MM.1S (cell line): ENCODE results near the gene APPL2.

Experiments
- DNase-seq: peaks from one replicate; pipeline ENCODE4 v3.0.0-alpha.2; 2015
- H2AFZ ChIP-seq: fragments of 300-600 bp; sonication (generic); 2 replicates; pipeline ENCODE4 v1.6.0; 2016; ENCODE audit warnings: antibody characterized with exemption, low read length
- H3F3A ChIP-seq: fragments of 300-600 bp; sonication (generic); 2 replicates; pipeline ENCODE4 v1.6.1; 2016; ENCODE audit warnings: mild to moderate bottlenecking, antibody characterized with exemption, low read length, moderate library complexity, mixed read lengths; ENCODE audit not compliant: insufficient read depth
- H3K27ac ChIP-seq: fragments of 300-600 bp; sonication (generic); 2 replicates; pipeline ENCODE4 v1.5.1; 2016; ENCODE audit warnings: mild to moderate bottlenecking, low read length
- H3K27me3 ChIP-seq: fragments of 300-600 bp; sonication (generic); replicated peaks from 2 replicates; pipeline ENCODE4 v1.6.0; 2016; ENCODE audit warnings: low read length; ENCODE audit not compliant: insufficient read depth
- H3K36me3 ChIP-seq: fragments of 300-600 bp; sonication (generic); replicated peaks from 2 replicates; pipeline ENCODE4 v1.6.1; 2016; ENCODE audit warnings: mild to moderate bottlenecking, low read length, mixed read lengths; ENCODE audit not compliant: insufficient read depth
- H3K4me1 ChIP-seq: fragments of 300-600 bp; sonication (generic); 2 replicates; pipeline ENCODE4 v1.6.1; 2016; ENCODE audit warnings: low read length, mixed read lengths
- H3K4me2 ChIP-seq: fragments of 300-600 bp; sonication (generic); 2 replicates; pipeline ENCODE4 v1.6.0; 2016; ENCODE audit warnings: low read depth, low read length
- H3K4me3 ChIP-seq: fragments of 300-600 bp; sonication (generic); 2 replicates; pipeline ENCODE4 v1.5.1; 2016; ENCODE audit warnings: low read length, mixed read lengths
- H3K79me2 ChIP-seq: fragments of 300-600 bp; sonication (generic); 2 replicates; pipeline ENCODE4 v1.6.1; 2016; ENCODE audit warnings: mixed run types, low read length, mixed read lengths
- H3K9ac ChIP-seq: fragments of 300-600 bp; sonication (generic); 2 replicates; pipeline ENCODE4 v1.6.1; 2016; ENCODE audit warnings: low read length, mixed read lengths
- H3K9me2 ChIP-seq: fragments of 300-600 bp; sonication (generic); replicated peaks from 2 replicates; pipeline ENCODE4 v1.6.1; 2016; ENCODE audit warnings: mild to moderate bottlenecking, low read length, mixed read lengths; ENCODE audit not compliant: insufficient read depth
- H3K9me3 ChIP-seq: fragments of 300-600 bp; sonication (generic); replicated peaks from 2 replicates; pipeline ENCODE4 v1.6.1; 2016; ENCODE audit warnings: mild to moderate bottlenecking, low read length, mixed read lengths; ENCODE audit not compliant: insufficient read depth
- H4K20me1 ChIP-seq: fragments of 300-600 bp; sonication (generic); 2 replicates; pipeline ENCODE4 v1.6.1; 2016; ENCODE audit warnings: mild to moderate bottlenecking, low read length, moderate library complexity, mixed read lengths; ENCODE audit not compliant: insufficient read depth
- EZH2 ChIP-seq: fragments of 300-600 bp; sonication (generic); optimal IDR thresholded peaks from 2 replicates; pipeline ENCODE3; 2017; ENCODE audit warnings: low read depth, mild to moderate bottlenecking, antibody characterized with exemption, low read length, mixed read lengths
- EZH2phosphoT487 ChIP-seq: fragments of 300-600 bp; sonication (generic); IDR thresholded peaks from 2 replicates; pipeline ENCODE4 v1.6.1; 2018; ENCODE audit warnings: antibody characterized with exemption, low read length
- TF ChIP-seq, protein P1 (sequence below): fragments of 300-600 bp; sonication (generic); IDR thresholded peaks from 2 replicates; pipeline ENCODE4 v1.5.1; 2016; ENCODE audit warnings: antibody characterized with exemption, low read length, mixed read lengths

APPL2 gene, protein sequence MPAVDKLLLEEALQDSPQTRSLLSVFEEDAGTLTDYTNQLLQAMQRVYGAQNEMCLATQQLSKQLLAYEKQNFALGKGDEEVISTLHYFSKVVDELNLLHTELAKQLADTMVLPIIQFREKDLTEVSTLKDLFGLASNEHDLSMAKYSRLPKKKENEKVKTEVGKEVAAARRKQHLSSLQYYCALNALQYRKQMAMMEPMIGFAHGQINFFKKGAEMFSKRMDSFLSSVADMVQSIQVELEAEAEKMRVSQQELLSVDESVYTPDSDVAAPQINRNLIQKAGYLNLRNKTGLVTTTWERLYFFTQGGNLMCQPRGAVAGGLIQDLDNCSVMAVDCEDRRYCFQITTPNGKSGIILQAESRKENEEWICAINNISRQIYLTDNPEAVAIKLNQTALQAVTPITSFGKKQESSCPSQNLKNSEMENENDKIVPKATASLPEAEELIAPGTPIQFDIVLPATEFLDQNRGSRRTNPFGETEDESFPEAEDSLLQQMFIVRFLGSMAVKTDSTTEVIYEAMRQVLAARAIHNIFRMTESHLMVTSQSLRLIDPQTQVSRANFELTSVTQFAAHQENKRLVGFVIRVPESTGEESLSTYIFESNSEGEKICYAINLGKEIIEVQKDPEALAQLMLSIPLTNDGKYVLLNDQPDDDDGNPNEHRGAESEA

DNA sequence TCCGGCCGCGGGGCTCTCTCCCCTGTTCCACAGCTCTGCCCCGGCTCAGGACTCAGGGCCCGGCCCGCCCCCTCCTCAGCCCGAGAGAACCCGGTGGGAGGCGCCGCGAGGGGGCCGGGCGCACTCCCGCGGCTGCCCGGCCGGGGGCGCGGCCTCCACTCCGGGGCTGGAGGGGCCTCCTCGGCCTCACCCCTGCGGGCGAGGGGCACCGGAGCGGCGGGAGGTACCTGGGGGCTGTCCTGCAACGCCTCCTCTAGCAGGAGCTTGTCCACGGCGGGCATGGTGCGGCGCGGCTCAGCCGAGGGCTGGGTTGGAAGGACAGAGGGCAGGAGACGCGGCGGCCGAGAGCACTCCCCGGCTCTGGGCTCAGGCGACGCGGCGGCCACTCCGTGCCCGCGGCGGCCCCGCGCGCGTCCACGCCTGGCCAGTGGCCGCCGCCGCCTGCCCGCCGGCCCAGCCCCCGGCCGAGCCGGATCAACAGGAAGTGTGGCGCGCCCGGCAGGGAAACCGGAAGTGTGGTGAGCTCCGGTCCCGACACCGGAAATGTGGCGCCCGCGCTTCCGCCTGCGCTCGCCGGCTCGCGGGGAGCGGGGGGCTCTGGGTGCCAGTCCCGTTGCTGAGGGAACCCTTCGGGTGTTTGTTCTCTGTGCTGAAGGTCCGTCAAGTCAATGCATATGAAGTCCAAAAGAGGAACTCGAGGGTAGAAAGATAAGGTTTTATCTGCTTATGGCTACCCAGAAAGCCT lies at the start of gene APPL2:
TSS of gene APPL2 (minus strand) at position 443 of the 745 bp plus-strand sequence. CDS start at position 281, 162 bp downstream.
- H4K20me1 ChIP-seq = no peaks in the 10 kb centered on the region
- H3K27ac ChIP-seq = peak within 1 kb of the TSS; percentile 43; the same call in 1 of the 2 replicates
- H3K9ac ChIP-seq = peak within 1 kb of the TSS; percentile 74
- peak within 1 kb of the TSS; percentile 91 for H2AFZ ChIP-seq
- peak; percentile 88 for DNase-seq
- peaks cover 4% of the 10 kb centered on the region; the same call in 1 of the 2 replicates for H3F3A ChIP-seq
- TF ChIP-seq EZH2phosphoT487 = no peak
- TF ChIP-seq, protein P1, sequence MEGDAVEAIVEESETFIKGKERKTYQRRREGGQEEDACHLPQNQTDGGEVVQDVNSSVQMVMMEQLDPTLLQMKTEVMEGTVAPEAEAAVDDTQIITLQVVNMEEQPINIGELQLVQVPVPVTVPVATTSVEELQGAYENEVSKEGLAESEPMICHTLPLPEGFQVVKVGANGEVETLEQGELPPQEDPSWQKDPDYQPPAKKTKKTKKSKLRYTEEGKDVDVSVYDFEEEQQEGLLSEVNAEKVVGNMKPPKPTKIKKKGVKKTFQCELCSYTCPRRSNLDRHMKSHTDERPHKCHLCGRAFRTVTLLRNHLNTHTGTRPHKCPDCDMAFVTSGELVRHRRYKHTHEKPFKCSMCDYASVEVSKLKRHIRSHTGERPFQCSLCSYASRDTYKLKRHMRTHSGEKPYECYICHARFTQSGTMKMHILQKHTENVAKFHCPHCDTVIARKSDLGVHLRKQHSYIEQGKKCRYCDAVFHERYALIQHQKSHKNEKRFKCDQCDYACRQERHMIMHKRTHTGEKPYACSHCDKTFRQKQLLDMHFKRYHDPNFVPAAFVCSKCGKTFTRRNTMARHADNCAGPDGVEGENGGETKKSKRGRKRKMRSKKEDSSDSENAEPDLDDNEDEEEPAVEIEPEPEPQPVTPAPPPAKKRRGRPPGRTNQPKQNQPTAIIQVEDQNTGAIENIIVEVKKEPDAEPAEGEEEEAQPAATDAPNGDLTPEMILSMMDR = peak; percentile 31; the same call in 1 of the 2 replicates
- H3K4me2 ChIP-seq = peak within 1 kb of the TSS; percentile 95
- peaks cover 20% of the 10 kb centered on the region for H3K4me1 ChIP-seq
- H3K9me2 ChIP-seq = no peaks in the 10 kb centered on the region
- peak within 1 kb of the TSS; percentile 78 for H3K4me3 ChIP-seq
- no peaks in the 10 kb centered on the region for H3K27me3 ChIP-seq
- H3K79me2 ChIP-seq = peaks cover 49% of the 10 kb centered on the region
- H3K9me3 ChIP-seq = no peaks in the 10 kb centered on the region
- H3K36me3 ChIP-seq = no peaks in the 10 kb centered on the region

DNA sequence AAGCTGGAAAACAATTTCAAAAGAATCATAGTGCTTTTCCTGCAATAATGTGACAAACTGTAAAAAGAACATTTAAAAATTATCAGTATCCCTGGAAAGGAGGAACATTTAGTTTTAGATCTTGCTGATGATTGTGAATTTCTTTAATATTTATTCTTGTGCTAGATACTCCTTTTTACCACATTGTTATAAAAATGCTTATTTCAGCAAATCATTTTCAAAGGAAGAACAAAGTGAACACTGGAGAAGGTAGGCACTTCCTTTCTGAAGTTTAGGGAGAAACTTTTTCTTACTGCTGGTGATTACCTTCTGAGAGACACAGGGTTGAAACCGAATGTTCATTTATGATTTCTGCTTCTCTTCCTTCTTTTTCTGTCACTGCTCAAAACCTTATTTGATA lies 49.4 kb upstream of the APPL2 start:
- H3K9me3 ChIP-seq = no peaks in the 10 kb centered on the region
- DNase-seq = no peak
- no peaks in the 10 kb centered on the region for H3K9me2 ChIP-seq
- no peaks in the 10 kb centered on the region for H4K20me1 ChIP-seq
- no peak overlapping the region for H3K27ac ChIP-seq
- H3K4me1 ChIP-seq = no peaks in the 10 kb centered on the region
- H3K4me3 ChIP-seq = no peak overlapping the region
- no peak overlapping the region for H3K9ac ChIP-seq
- TF ChIP-seq EZH2phosphoT487 (no peak), EZH2 (no peak)
- TF ChIP-seq, protein P1 = no peak
- H3K27me3 ChIP-seq = no peaks in the 10 kb centered on the region
- no peaks in the 10 kb centered on the region for H3F3A ChIP-seq
- no peak overlapping the region for H2AFZ ChIP-seq
- no peaks in the 10 kb centered on the region for H3K36me3 ChIP-seq
- H3K4me2 ChIP-seq = no peak overlapping the region
- no peaks in the 10 kb centered on the region for H3K79me2 ChIP-seq

DNA sequence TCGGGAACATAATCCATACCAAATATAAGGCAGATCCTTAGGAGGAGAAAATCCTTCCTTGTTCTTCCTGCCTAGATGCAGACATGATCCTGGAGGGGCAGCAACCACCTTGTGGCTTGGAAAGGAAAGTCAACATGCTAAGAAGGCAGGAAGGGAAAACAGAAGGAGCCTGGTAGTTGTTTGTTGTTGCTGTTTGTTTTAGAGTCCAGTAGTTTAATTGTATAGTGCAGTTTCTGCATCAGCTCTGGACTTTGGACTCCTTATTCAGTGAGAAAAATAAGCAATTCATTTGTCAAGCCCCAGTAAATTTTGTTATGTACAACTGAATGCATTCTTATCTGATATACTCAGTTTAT lies 45.7 kb upstream of the APPL2 start:
- Histone ChIP-seq H4K20me1 (no peaks in the 10 kb centered on the region), H3K36me3 (no peaks in the 10 kb centered on the region), H3K27me3 (no peaks in the 10 kb centered on the region), H3K4me1 (no peaks in the 10 kb centered on the region), H3K9me2 (no peaks in the 10 kb centered on the region), H3K9ac (no peak overlapping the region), H3K4me2 (no peak overlapping the region), H3K27ac (no peak overlapping the region), H3K4me3 (no peak overlapping the region), H2AFZ (no peak overlapping the region), H3F3A (no peaks in the 10 kb centered on the region), H3K79me2 (no peaks in the 10 kb centered on the region), H3K9me3 (no peaks in the 10 kb centered on the region)
- TF ChIP-seq EZH2phosphoT487 = no peak
- TF ChIP-seq, protein P1 = no peak
- no peak for DNase-seq
